ENCODE measurements around the gene NLRP11.

- TF ChIP-seq, protein P1, sequence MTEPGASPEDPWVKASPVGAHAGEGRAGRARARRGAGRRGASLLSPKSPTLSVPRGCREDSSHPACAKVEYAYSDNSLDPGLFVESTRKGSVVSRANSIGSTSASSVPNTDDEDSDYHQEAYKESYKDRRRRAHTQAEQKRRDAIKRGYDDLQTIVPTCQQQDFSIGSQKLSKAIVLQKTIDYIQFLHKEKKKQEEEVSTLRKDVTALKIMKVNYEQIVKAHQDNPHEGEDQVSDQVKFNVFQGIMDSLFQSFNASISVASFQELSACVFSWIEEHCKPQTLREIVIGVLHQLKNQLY (CRISPR knock-in tag; IDR thresholded peaks at IDR 0.05): no peak
- TF ChIP-seq CTCF (IDR thresholded peaks at IDR 0.05): no peak
Observed at GRCh38 chr19:55820037-55820436, 11.8 kb downstream of the NLRP11 start.

All from WTC11 (cell line).